Ishikawa (cell line): ENCODE results near the gene RABGAP1L.

ENCODE experiments used
- CEBPB ChIP-seq: IDR thresholded peaks from 2 replicates; pipeline ENCODE4 v1.6.1; 2012
- CREB1 ChIP-seq: IDR thresholded peaks from 2 replicates; pipeline ENCODE4 v1.6.1; 2012; ENCODE audit warnings: low read depth
- EGR1 ChIP-seq: IDR thresholded peaks from 2 replicates; pipeline ENCODE4 v1.6.1; 2012
- EP300 ChIP-seq: IDR thresholded peaks from 2 replicates; pipeline ENCODE4 v1.6.1; 2012; ENCODE audit warnings: borderline replicate concordance
- FOXM1 ChIP-seq: IDR thresholded peaks from 2 replicates; pipeline ENCODE4 v1.6.1; 2012; ENCODE audit warnings: low read depth, borderline replicate concordance
- NFIC ChIP-seq: IDR thresholded peaks from 2 replicates; pipeline ENCODE4 v1.6.1; 2012
- RAD21 ChIP-seq: IDR thresholded peaks from 2 replicates; pipeline ENCODE4 v1.6.1; 2012; ENCODE audit warnings: low read depth
- TAF1 ChIP-seq: IDR thresholded peaks from 2 replicates; pipeline ENCODE4 v1.6.1; 2012; ENCODE audit warnings: low read depth, mild to moderate bottlenecking
- TCF12 ChIP-seq: IDR thresholded peaks from 2 replicates; pipeline ENCODE4 v1.6.1; 2012; ENCODE audit warnings: low read depth
- TEAD4 ChIP-seq: IDR thresholded peaks from 2 replicates; pipeline ENCODE4 v1.6.1; 2012
- USF1 ChIP-seq: IDR thresholded peaks from 2 replicates; pipeline ENCODE4 v1.6.1; 2012
- YY1 ChIP-seq: IDR thresholded peaks from 2 replicates; pipeline ENCODE4 v1.6.1; 2012; ENCODE audit warnings: low read depth
- ZBTB7A ChIP-seq: IDR thresholded peaks from 2 replicates; pipeline ENCODE4 v1.6.1; 2012; ENCODE audit warnings: low read depth
- TF ChIP-seq, protein P1 (sequence below): IDR thresholded peaks from 2 replicates; pipeline ENCODE4 v1.6.1; 2012
- TF ChIP-seq, protein P2 (sequence below): IDR thresholded peaks from 2 replicates; pipeline ENCODE4 v1.6.1; 2012; ENCODE audit warnings: low read depth, mild to moderate bottlenecking

RABGAP1L gene

GRCh38 chr1:174466607-174467006 is 307.3 kb downstream of the RABGAP1L start:
- TF ChIP-seq YY1 (no peak), EGR1 (no peak), ZBTB7A (no peak), NFIC (no peak), TCF12 (no peak), TAF1 (no peak), CEBPB (no peak), FOXM1 (no peak), RAD21 (no peak), USF1 (no peak), EP300 (no peak), TEAD4 (no peak), CREB1 (no peak)
- TF ChIP-seq, protein P1, sequence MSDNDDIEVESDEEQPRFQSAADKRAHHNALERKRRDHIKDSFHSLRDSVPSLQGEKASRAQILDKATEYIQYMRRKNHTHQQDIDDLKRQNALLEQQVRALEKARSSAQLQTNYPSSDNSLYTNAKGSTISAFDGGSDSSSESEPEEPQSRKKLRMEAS = no peak
- TF ChIP-seq, protein P2, sequence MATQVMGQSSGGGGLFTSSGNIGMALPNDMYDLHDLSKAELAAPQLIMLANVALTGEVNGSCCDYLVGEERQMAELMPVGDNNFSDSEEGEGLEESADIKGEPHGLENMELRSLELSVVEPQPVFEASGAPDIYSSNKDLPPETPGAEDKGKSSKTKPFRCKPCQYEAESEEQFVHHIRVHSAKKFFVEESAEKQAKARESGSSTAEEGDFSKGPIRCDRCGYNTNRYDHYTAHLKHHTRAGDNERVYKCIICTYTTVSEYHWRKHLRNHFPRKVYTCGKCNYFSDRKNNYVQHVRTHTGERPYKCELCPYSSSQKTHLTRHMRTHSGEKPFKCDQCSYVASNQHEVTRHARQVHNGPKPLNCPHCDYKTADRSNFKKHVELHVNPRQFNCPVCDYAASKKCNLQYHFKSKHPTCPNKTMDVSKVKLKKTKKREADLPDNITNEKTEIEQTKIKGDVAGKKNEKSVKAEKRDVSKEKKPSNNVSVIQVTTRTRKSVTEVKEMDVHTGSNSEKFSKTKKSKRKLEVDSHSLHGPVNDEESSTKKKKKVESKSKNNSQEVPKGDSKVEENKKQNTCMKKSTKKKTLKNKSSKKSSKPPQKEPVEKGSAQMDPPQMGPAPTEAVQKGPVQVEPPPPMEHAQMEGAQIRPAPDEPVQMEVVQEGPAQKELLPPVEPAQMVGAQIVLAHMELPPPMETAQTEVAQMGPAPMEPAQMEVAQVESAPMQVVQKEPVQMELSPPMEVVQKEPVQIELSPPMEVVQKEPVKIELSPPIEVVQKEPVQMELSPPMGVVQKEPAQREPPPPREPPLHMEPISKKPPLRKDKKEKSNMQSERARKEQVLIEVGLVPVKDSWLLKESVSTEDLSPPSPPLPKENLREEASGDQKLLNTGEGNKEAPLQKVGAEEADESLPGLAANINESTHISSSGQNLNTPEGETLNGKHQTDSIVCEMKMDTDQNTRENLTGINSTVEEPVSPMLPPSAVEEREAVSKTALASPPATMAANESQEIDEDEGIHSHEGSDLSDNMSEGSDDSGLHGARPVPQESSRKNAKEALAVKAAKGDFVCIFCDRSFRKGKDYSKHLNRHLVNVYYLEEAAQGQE = no peak

DNA sequence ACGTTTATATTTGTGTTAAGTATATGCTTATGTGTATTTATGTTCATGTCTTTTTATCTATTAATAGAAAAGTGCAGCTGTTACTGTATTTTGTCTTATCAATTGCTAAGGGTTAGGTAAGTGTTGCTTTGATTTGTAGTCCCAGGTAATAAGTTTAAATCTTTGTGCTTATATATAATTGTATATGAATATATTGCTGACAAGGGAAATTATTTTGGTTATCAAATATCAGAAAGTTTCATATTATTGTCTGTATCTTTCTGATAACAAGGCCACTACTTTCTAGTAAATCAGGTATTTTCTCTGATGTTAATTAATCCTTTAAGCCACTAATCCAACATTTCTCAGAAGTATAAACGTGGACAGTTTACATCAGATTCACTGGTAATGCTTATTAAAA is 309.7 kb downstream of the RABGAP1L start:
- no peak for TF ChIP-seq TAF1
- TF ChIP-seq CREB1 = no peak
- TF ChIP-seq FOXM1 = no peak
- TF ChIP-seq TEAD4 = no peak
- TF ChIP-seq YY1 = no peak
- TF ChIP-seq ZBTB7A = no peak

DNA sequence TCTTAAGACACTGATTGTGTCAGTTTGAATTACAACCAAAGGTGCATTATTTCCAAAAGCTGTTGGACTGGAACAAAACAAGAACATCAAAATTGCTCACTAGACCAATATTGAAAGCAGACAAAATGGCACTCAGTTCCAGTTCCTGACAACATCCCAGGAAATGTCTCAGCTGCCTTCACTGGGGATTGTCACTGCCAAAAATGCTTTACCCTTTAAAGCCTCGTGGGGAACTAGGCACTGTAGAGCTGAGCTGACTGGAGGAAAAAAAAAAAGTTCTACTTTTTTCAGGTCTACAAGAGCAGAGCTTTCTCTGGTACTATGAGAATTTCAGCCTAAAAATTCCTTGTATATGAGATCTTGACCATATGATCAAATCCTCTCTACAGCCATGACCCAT is 310.4 kb downstream of the RABGAP1L start:
- no peak for TF ChIP-seq TEAD4
- TF ChIP-seq ZBTB7A = no peak
- no peak for TF ChIP-seq USF1
- TF ChIP-seq EGR1 = no peak
- TF ChIP-seq, protein P2 = no peak
- TF ChIP-seq YY1 = no peak
- no peak for TF ChIP-seq NFIC
- no peak for TF ChIP-seq FOXM1
- TF ChIP-seq, protein P1 = no peak
- TF ChIP-seq CEBPB = no peak
- TF ChIP-seq TCF12 = no peak
- TF ChIP-seq RAD21 = no peak
- no peak for TF ChIP-seq EP300

DNA sequence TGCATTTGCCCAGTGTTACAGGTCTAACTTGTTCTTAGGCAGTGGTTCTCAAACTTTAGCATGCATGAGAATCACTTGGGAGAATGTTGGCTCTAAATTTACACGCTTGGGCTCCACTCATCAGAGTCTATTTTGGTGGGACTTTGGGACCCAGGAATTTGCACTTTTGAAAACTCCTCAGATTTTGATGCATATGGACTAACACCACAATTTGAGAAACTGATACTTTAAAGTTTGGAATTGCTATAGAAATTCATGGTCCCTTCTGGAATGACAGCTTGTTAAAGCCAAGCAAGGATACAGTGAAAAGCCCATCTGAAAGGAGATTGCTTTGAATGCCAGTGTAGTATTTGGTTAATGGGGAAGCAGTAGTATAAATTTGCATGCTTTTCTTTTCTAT is 320.0 kb downstream of the RABGAP1L start:
- TF ChIP-seq CEBPB = no peak
- TF ChIP-seq, protein P1 = no peak
- TF ChIP-seq YY1 = no peak
- no peak for TF ChIP-seq EGR1

DNA sequence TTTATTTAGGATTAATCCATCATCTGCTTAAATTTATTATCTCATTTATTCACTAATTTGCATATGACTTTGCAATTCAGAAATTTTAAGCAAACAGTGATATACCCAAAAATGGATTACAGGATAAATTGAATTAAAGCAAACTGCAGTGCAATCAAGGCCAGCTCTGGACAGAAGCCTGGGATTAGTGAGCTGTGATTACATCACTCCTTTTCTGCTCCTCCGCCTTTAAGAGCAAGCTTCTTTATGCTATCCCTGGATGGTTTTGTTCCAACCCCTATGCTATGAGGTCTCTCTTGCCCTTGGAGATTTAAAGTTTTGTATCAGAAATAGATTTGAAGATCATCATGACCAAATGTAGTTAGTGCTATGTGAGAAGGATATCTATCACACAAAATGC is 321.0 kb downstream of the RABGAP1L start:
- no peak for TF ChIP-seq CEBPB
- TF ChIP-seq EP300 = no peak
- no peak for TF ChIP-seq RAD21
- TF ChIP-seq, protein P2 = no peak
- no peak for TF ChIP-seq TCF12
- no peak for TF ChIP-seq NFIC
- no peak for TF ChIP-seq CREB1
- TF ChIP-seq, protein P1 = no peak
- TF ChIP-seq EGR1 = no peak
- no peak for TF ChIP-seq FOXM1
- TF ChIP-seq TAF1 = no peak
- no peak for TF ChIP-seq USF1
- no peak for TF ChIP-seq YY1
- no peak for TF ChIP-seq ZBTB7A
- TF ChIP-seq TEAD4 = no peak
